ENCODE results near the gene CEP162.
"Not testable (repeated sequence)": the region's sequence is repeated elsewhere in the genome, so short reads cannot be mapped to it uniquely, and the experiment has no call there.

Gene CEP162

DNA sequence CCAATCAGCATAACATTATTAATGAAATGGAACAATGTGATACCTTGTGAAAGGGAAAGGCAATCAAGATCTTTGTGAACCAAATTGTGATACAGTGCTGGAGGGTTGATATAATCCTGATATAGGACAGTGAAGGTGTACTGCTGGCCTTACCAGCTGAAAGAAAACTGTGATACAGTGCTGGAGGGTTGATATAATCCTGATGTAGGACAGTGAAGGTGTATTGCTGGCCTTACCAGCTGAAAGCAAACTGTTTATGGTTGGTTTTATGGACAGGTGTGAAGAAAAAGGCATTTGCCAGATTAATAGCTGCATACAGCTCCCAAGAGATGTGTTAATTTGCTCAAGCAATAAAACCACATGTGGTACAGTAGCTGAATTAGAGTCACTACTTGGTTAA lies 119.9 kb downstream of the CEP162 start:
- H3K27ac ChIP-seq (ENCODE audit: low read length): no peak overlapping the region
- no peaks in the 10 kb centered on the region for H3K36me3 ChIP-seq (replicated peaks; ENCODE audit: insufficient read depth, low read length)
- no peaks in the 10 kb centered on the region for H3K9me3 ChIP-seq (replicated peaks; ENCODE audit: insufficient read depth, low read length)
- no peaks in the 10 kb centered on the region for H3K9me2 ChIP-seq (replicated peaks; ENCODE audit: insufficient read depth, low read length)
- H3K9ac ChIP-seq (ENCODE audit: low read length): no peak overlapping the region
- no peak overlapping the region for H2AFZ ChIP-seq (ENCODE audit: low read length)
- H3K4me3 ChIP-seq (ENCODE audit: low read length): no peak overlapping the region
- no peaks in the 10 kb centered on the region for H4K20me1 ChIP-seq (ENCODE audit: insufficient read depth, low read length)
- H3K27me3 ChIP-seq (replicated peaks; ENCODE audit: insufficient read depth, low read length): no peaks in the 10 kb centered on the region
- no peaks in the 10 kb centered on the region for H3F3A ChIP-seq (ENCODE audit: insufficient read depth, low read length)
- H3K4me1 ChIP-seq (ENCODE audit: low read length): no peaks in the 10 kb centered on the region
- no peak for DNase-seq
- TF ChIP-seq, protein P1, sequence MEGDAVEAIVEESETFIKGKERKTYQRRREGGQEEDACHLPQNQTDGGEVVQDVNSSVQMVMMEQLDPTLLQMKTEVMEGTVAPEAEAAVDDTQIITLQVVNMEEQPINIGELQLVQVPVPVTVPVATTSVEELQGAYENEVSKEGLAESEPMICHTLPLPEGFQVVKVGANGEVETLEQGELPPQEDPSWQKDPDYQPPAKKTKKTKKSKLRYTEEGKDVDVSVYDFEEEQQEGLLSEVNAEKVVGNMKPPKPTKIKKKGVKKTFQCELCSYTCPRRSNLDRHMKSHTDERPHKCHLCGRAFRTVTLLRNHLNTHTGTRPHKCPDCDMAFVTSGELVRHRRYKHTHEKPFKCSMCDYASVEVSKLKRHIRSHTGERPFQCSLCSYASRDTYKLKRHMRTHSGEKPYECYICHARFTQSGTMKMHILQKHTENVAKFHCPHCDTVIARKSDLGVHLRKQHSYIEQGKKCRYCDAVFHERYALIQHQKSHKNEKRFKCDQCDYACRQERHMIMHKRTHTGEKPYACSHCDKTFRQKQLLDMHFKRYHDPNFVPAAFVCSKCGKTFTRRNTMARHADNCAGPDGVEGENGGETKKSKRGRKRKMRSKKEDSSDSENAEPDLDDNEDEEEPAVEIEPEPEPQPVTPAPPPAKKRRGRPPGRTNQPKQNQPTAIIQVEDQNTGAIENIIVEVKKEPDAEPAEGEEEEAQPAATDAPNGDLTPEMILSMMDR (IDR thresholded peaks at IDR 0.05; ENCODE audit: low read length): no peak
- TF ChIP-seq EZH2 (optimal IDR thresholded peaks at IDR 0.05; ENCODE audit: low read depth, low read length) (no peak), EZH2phosphoT487 (IDR thresholded peaks at IDR 0.05; ENCODE audit: low read length) (no peak)
- no peak overlapping the region for H3K4me2 ChIP-seq (ENCODE audit: low read depth, low read length)
- H3K79me2 ChIP-seq (ENCODE audit: low read length): no peaks in the 10 kb centered on the region

DNA sequence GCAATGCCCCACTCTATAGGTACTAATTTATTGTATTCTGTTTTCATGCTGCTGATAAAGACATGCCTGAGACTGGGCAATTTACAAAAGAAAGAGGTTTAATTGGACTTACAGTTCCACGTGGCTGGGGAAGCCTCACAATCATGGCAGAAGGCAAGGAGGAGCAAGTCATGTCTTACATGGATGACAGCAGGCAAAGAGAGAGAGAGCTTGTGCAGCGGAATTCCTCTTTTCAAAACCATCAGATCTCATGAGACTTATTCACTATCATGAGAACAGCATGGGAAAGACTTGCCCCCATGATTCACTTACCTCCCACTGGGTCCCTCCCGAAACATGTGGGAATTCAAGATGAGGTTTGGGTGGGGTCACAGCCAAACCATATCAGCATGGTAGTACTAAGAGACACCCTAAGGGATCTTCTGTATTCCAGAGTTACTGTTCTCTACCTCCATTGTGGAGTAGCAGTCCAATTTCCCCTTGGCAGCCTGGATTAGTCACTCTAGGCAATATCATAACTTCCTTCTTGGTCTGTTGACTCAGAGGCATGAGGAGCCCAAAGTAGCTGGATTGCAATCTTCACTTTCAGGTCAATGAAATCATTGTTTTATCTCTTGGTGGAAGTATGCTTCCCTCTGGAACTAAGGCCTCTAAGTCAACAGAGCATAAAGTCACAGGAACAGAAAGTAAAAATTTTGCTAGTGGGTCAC lies 122.1 kb downstream of the CEP162 start:
- DNase-seq; H3K79me2 ChIP-seq (ENCODE audit: low read length); H2AFZ ChIP-seq (ENCODE audit: low read length); H3K4me1 ChIP-seq (ENCODE audit: low read length); H3K4me3 ChIP-seq (ENCODE audit: low read length); H3K9ac ChIP-seq (ENCODE audit: low read length); H3K4me2 ChIP-seq (ENCODE audit: low read depth, low read length); H3K9me2 ChIP-seq (replicated peaks; ENCODE audit: insufficient read depth, low read length); H3K9me3 ChIP-seq (replicated peaks; ENCODE audit: insufficient read depth, low read length); H3F3A ChIP-seq (ENCODE audit: insufficient read depth, low read length); H4K20me1 ChIP-seq (ENCODE audit: insufficient read depth, low read length); H3K27me3 ChIP-seq (replicated peaks; ENCODE audit: insufficient read depth, low read length); H3K36me3 ChIP-seq (replicated peaks; ENCODE audit: insufficient read depth, low read length); H3K27ac ChIP-seq (ENCODE audit: low read length): not testable (repeated sequence)

DNA sequence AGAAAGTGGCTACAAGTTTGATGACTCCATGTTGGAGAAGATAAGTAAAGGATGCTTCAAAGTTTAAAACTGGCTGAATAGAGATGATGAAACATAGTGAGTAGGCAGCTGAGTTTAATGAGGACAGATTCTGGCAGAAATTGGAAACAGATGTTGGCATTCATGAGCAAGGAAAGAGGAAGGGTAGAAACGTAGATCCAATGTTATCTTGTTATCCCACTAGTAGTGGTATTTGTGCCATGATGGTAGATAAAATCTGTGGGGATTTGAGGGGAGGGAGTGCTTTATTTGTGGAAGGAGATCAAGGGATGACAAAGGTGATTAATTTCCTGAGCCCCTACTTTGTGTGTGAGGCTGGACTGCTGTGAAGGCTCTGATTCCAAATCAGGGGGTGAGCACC lies 124.4 kb downstream of the CEP162 start:
- TF ChIP-seq EZH2phosphoT487 (IDR thresholded peaks at IDR 0.05; ENCODE audit: low read length) (no peak), EZH2 (optimal IDR thresholded peaks at IDR 0.05; ENCODE audit: low read depth, low read length) (no peak)
- TF ChIP-seq, protein P1 (IDR thresholded peaks at IDR 0.05; ENCODE audit: low read length): no peak
- Histone ChIP-seq H3K9me2 (replicated peaks; ENCODE audit: insufficient read depth, low read length) (no peaks in the 10 kb centered on the region), H3K4me2 (ENCODE audit: low read depth, low read length) (no peak overlapping the region), H3K9ac (ENCODE audit: low read length) (no peak overlapping the region), H3K9me3 (replicated peaks; ENCODE audit: insufficient read depth, low read length) (no peaks in the 10 kb centered on the region), H2AFZ (ENCODE audit: low read length) (no peak overlapping the region), H3K4me1 (ENCODE audit: low read length) (no peaks in the 10 kb centered on the region), H3K79me2 (ENCODE audit: low read length) (no peaks in the 10 kb centered on the region), H3K27ac (ENCODE audit: low read length) (no peak overlapping the region), H3K36me3 (replicated peaks; ENCODE audit: insufficient read depth, low read length) (no peaks in the 10 kb centered on the region), H3K4me3 (ENCODE audit: low read length) (no peak overlapping the region), H3F3A (ENCODE audit: insufficient read depth, low read length) (no peaks in the 10 kb centered on the region), H4K20me1 (ENCODE audit: insufficient read depth, low read length) (no peaks in the 10 kb centered on the region), H3K27me3 (replicated peaks; ENCODE audit: insufficient read depth, low read length) (no peaks in the 10 kb centered on the region)
- no peak for DNase-seq

DNA sequence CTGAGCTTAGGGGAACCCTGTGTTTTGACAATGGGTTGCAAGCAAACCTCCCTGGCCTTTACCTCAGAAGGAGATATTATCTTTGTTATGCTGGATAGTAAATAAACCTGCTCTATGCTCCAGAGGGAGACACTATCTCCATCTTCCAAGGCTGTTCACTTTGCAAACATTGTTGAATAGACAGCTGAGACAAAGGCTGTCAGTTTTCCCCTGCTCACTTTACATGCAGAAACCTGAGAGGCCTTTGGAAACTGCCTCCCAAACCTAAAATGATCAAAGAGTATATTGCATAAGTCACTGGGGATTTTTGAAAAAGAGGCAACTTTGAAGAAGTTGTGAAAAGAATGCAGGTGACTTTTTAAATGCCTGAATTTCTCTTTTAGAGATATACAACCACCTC lies 132.3 kb downstream of the CEP162 start:
- Histone ChIP-seq H3F3A (ENCODE audit: insufficient read depth, low read length) (no peaks in the 10 kb centered on the region), H3K4me3 (ENCODE audit: low read length) (no peak overlapping the region), H4K20me1 (ENCODE audit: insufficient read depth, low read length) (no peaks in the 10 kb centered on the region), H3K4me2 (ENCODE audit: low read depth, low read length) (no peak overlapping the region), H3K9me2 (replicated peaks; ENCODE audit: insufficient read depth, low read length) (no peaks in the 10 kb centered on the region), H3K4me1 (ENCODE audit: low read length) (no peaks in the 10 kb centered on the region), H3K27me3 (replicated peaks; ENCODE audit: insufficient read depth, low read length) (no peaks in the 10 kb centered on the region), H3K79me2 (ENCODE audit: low read length) (no peaks in the 10 kb centered on the region), H3K9ac (ENCODE audit: low read length) (no peak overlapping the region), H3K36me3 (replicated peaks; ENCODE audit: insufficient read depth, low read length) (no peaks in the 10 kb centered on the region), H2AFZ (ENCODE audit: low read length) (no peak overlapping the region), H3K9me3 (replicated peaks; ENCODE audit: insufficient read depth, low read length) (no peaks in the 10 kb centered on the region), H3K27ac (ENCODE audit: low read length) (no peak overlapping the region)
- TF ChIP-seq, protein P1 (IDR thresholded peaks at IDR 0.05; ENCODE audit: low read length): no peak
- TF ChIP-seq EZH2 (optimal IDR thresholded peaks at IDR 0.05; ENCODE audit: low read depth, low read length): no peak
- TF ChIP-seq EZH2phosphoT487 (IDR thresholded peaks at IDR 0.05; ENCODE audit: low read length): no peak
- no peak for DNase-seq

Measured in MM.1S (cell line).